HG02678 (cell line): ENCODE data around the gene BHLHE41.
A peak's percentile ranks its signal among the peaks of the same experiment; 100 is the strongest.

ENCODE experiments used
- ATAC-seq: cut with Tn5 transposase; IDR thresholded peaks from one replicate; pipeline ENCODE4 v1.9.1; 2021; ENCODE audit warnings: mild to moderate bottlenecking, moderate library complexity; ENCODE audit not compliant: unreplicated experiment

Gene BHLHE41

GRCh38 chr12:26124446-26125399 lies at the start of gene BHLHE41:
Gene BHLHE41 (minus strand): TSS chr12:26125037. CDS start chr12:26124779, 258 bp downstream.
- no peak for ATAC-seq

GRCh38 chr12:26172946-26173552 lies 48.2 kb upstream of the BHLHE41 start:
- ATAC-seq = no peak

DNA sequence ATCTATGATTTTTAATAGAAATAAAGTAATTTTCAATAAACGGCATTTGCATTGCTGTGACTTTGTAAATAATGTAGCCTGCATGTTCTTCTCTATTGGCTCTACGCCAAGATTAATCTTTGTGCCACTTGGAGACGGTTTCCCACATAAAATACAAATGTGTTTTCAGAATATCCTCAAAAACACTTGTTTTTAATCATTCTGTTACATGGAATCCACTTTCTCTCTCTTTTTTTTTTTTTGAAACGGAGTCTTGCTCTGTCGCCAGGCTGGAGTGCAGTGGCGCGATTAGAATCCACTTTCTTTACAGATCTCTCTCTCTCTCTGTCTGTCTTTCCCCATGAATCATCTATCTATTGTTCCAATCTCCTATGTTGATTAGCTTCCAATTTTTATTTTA lies 47.7 kb upstream of the BHLHE41 start:
- no peak for ATAC-seq

- ATAC-seq = no peak
These were observed 47.2 kb upstream of the BHLHE41 start for GRCh38 chr12:26172013-26172412.

GRCh38 chr12:26164118-26164517 lies 39.3 kb upstream of the BHLHE41 start:
- no peak for ATAC-seq

DNA sequence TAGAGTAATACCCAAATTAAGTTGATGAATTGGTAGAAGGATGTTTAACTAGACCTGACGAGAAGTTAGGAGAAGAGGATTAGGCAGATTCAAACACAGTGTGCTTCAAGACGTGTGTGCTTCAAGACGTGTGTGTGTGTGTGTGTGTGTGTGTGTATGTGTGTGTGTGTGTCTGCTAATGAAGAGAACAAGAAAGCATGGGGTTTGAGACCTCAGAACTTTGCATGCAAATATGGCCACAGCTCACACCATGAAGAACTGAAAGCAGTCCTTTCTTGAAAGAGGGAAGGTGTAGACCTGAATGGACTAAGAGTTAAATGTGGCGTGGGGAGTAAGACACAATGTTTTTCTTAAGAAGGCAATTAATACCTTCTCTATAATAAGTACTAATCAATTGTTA lies 38.1 kb upstream of the BHLHE41 start:
- ATAC-seq = peak; percentile 86

GRCh38 chr12:26162174-26162573 lies 37.3 kb upstream of the BHLHE41 start:
- no peak for ATAC-seq

DNA sequence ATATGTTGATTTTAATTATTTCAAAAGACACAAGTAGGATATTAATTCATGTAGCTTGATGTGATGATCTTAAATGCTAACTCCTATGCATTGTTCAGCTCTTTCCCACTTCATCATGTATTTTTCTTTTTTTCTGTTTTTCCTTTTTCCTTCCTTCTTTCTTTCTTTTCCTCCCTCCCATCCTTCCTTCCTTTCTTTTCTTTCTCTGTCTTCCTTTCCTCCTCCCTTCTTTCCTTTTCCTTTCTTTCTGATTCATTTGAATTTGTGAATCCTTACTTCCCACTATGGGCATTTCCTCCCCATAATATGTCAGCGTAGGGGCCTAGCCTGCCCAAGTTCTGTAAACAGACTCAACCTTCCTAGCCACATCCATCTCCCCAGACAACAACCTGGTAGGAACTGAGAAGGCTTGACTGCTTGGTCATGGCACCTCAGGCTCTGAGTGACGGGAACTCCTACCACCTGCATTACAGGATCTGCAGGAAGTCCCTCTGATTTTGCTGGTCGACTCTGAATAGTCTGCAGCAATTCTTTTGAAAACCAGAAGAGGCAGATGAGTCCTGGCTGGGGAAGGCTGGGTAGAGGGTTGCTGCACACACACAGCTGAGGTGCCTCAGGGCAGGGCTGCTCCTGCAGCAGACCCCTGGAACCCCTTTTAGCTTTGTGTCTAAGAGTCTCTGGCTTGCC lies 33.4 kb upstream of the BHLHE41 start:
- no peak for ATAC-seq

GRCh38 chr12:26157001-26157400 lies 32.2 kb upstream of the BHLHE41 start:
- ATAC-seq = peak; percentile 30

- peak; percentile 83 for ATAC-seq
These were observed 31.5 kb upstream of the BHLHE41 start for GRCh38 chr12:26156201-26156871.

GRCh38 chr12:26153421-26154154 lies 28.8 kb upstream of the BHLHE41 start:
- ATAC-seq = no peak

DNA sequence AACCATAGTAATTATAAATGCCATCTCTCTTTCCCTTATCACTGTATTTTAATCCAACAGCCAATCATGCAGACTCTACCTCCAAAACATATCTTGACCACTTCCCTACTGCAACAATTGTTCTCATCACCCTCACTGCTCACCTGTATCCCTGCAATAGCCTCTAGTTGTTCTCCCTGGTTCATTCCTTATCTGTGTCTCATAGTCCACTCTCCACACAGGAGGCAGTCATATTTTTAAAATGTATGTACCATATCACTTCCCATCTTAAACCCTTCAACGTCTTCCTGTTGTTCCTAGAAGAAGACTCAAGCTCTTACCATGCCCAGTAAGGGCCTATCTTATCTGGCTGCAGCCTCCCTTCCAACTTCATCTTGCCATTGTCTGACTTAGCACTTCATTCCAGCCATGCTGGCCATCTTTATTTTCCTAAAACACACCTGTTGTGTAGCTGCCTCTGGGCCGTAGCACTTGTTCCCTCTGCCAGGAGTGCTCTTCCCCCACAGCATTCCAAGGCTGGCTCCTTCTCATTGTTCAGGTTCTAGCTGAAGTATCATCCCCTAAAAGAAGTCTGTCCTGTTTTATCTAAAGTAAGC lies 27.8 kb upstream of the BHLHE41 start:
- no peak for ATAC-seq

DNA sequence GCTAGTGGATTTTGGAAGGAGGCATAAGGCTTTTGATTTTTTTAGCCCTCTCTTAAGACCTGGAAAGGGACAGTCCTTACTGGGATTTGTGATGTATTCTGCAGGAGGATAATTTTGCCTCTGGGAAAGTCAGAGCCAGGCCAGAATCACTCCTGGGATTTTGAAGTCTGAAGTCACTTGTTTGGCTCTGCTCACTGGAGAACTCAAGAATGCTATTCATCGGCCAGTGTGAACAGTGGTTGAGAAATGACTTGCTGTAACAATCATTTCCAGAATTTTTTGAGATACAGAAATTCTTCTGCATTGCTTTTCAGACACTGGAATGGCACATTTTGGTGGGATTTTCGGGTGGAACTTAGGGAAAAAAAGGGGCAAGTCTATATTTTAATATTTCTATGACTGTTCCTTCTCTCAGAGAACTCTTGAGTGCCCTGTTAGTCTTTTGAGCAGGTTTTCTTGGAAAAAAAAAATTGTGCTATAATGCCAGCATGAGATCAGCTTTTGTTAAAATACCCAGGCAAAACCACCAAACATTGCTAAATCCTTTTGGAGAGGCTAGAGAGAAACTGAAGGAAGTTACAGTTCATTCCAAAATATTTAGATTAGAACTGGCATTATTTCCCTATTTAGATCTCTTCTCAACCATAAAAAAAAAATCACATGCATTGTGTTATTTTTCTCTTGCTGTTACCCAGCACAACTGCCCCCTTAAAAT lies 26.1 kb upstream of the BHLHE41 start:
- no peak for ATAC-seq

DNA sequence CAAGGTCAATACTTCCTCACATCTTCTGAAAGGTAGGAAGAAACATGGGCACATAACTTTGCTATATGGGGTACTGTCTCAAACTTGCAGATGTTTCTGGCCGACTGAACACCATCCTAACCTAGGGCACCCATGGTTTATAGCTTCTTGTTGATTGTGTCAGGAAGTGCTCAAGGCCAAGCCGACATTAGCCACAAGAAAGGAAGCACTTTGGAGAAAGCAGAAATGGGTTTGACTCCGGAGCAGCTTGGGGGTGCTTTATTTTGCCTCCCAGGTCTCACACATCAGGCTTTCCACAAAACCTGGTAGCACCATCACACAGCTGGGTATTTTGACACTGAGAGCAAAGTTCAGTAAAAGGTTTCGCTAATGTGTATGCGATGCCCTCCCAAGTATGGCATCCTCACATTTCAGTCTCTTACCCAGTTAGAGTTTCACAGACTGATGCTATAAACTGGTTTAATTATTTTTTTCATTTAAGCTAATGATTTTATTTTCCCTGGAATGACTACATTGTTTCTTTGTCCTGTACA lies 25.2 kb upstream of the BHLHE41 start:
- ATAC-seq = no peak

- no peak for ATAC-seq
These were observed 23.5 kb upstream of the BHLHE41 start for GRCh38 chr12:26148291-26148690.

DNA sequence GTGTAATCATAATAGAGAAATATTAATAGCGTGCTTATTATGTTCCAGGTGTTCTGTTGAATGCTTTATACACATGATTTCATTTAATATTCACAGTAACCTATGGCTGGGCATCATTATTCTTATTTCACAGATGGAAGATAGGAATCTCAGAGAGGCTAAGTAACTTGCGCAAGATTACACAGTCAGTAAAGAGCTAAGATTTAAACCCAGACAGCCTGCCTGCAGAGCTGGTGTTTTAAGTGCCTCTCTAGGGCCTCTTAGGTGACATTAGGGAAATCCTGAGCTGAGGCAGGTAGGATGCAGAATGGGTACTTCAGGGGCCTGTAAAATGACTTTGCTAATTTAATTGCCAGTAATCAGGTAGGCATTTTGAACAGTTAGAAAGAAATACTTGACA lies 18.5 kb upstream of the BHLHE41 start:
- ATAC-seq = no peak

DNA sequence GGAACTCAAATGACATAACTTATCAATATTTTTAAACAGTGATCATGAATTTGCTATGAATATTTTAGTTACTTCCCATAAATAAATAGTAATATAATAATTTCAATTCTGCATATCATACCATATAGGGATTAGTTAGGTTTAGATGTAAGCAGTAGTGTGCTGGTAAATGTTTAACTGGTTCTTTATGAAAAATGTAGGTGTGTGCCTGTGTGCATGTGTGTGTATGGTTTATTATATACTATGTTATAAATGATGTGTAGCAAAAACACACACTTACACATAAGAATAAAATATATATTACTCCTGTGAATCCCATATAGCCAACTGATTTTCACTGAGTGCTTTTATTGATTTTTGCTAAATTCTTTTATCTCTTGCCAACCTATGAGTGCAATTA lies 14.0 kb upstream of the BHLHE41 start:
- no peak for ATAC-seq

DNA sequence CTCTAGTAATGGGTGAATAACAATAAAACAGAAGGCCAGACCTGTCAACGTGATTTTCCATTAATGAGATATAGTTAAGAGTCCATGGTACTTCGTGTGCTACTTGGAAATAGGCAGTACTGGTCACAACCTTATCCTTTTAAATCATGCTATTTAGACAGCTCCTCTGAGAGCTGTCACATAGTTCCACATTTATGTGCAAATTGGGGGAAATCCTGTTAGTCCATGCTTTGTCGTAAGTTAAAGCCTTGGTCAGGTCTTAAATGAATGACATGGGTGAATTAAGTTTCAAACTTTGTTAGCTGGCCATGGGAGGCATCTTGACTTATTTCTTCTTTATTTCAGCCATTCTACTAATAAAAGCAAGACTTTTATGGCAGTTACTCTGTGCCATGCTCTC lies 11.9 kb upstream of the BHLHE41 start:
- ATAC-seq = no peak

DNA sequence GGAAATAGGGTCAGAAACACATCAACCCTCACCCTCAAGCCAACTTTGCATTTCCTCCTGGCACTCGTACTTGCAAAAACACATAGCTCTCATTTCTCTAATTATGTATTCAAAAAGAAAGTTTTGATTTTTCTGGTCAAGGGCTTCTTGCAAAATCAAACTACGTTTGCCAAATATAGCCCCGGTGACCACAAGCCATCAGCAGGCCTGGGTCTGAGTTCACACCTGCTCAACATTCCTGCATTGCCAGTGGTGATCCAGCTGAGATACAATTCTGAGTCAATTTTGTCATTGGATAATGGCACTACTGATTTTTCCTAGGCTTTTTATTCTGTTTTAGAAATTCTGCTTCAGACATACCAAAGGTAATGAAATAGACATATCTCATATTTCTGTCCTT lies 10.7 kb upstream of the BHLHE41 start:
- no peak for ATAC-seq
